Measurements from ENCODE around the gene HPD. TPM values are rescaled to one million over a fixed set of nuclear protein-coding genes. Genes with fewer than 3 reads are reported as not detected.

HPD gene
- total and polyA plus RNA-seq, 12 donors: 1.6 to 13.0 (median 4.0) TPM

- 0 to 3% (median 0%) methylated on average over 6 to 74 of the region's 74 CpGs for WGBS, 4 donors
- TF ChIP-seq CTCF (IDR thresholded peaks at IDR 0.05): peak in 1 of 6 experiments; percentile 18
- peak; percentile 53 to 63 for TF ChIP-seq POLR2A (IDR thresholded peaks at IDR 0.05)
- H3K27ac ChIP-seq: peak within 1 kb of the TSS; percentile 97 to 100 (median 100)
- peaks cover 31 to 44% of the 10 kb centered on the region in 2 donors for H3K4me1 ChIP-seq (replicated peaks in 1 of 2)
- H3K27me3 ChIP-seq: no peaks in the 10 kb centered on the region
- peak within 1 kb of the TSS; percentile 68 to 92 (median 75) for H3K4me3 ChIP-seq
- DNase-seq: peak; percentile 57 to 81 (median 71)
- intact Hi-C loops (cut with DNase I): no loop called here
- no peaks in the 10 kb centered on the region for H3K9me3 ChIP-seq (replicated peaks in 1 of 3)
- H3K36me3 ChIP-seq (replicated peaks in 1 of 2): peaks cover 0 to 20% of the 10 kb centered on the region in 2 donors
Observed at GRCh38 chr12:121803861-121804416, 54.7 kb downstream of the HPD start, which contains the start of gene SETD1B. SETD1B (plus strand) TSS chr12:121804009; CDS start chr12:121804738, 729 bp downstream.

GRCh38 chr12:121802843-121803698, 55.6 kb downstream of the HPD start:
- intact Hi-C loops (cut with DNase I): no loop called here
- Histone ChIP-seq H3K9me3 (replicated peaks in 1 of 3) (no peaks in the 10 kb centered on the region), H3K36me3 (replicated peaks in 1 of 2) (peaks cover 0 to 11% of the 10 kb centered on the region in 2 donors), H3K4me1 (replicated peaks in 1 of 2) (peaks cover 40 to 53% of the 10 kb centered on the region in 2 donors), H3K4me3 (peak overlapping the region; percentile 28 to 92 (median 56)), H3K27me3 (no peaks in the 10 kb centered on the region), H3K27ac (peak overlapping the region; percentile 97 to 100 (median 100))
- peak; percentile 88 to 97 (median 90) for DNase-seq
- WGBS, 4 donors: 0 to 1% (median 0%) methylated on average over 32 to 65 of the region's 65 CpGs
- TF ChIP-seq CTCF (IDR thresholded peaks at IDR 0.05): no peak
- TF ChIP-seq POLR2A (IDR thresholded peaks at IDR 0.05): peak; percentile 96 to 97

- TF ChIP-seq POLR2A (IDR thresholded peaks at IDR 0.05): no peak
- no peak for TF ChIP-seq CTCF (IDR thresholded peaks at IDR 0.05)
- Histone ChIP-seq H3K9me3 (replicated peaks in 1 of 3) (no peaks in the 10 kb centered on the region), H3K36me3 (replicated peaks in 1 of 2) (peaks cover 0 to 5% of the 10 kb centered on the region in 2 donors), H3K4me1 (replicated peaks in 1 of 2) (peaks cover 46 to 59% of the 10 kb centered on the region in 2 donors), H3K4me3 (peak overlapping the region in 3 of 4 donors; percentile 28 to 92 (median 35)), H3K27ac (peak overlapping the region; percentile 97 to 100 (median 100)), H3K27me3 (no peaks in the 10 kb centered on the region)
- 0 to 3% (median 2%) methylated on average over 1 of the region's 1 CpG for WGBS, 4 donors
- intact Hi-C loops (cut with DNase I): no loop called here
- DNase-seq: no peak
Observed at GRCh38 chr12:121802485-121802842, 56.2 kb downstream of the HPD start.

Measured in adrenal gland (tissue), 12 donors.